AG04450 (cell line): Measurements from ENCODE around the gene RNF130. TPM values are rescaled to one million over a fixed set of nuclear protein-coding genes. Genes with fewer than 3 reads are reported as not detected.
A peak's percentile ranks its signal among the peaks of the same experiment; 100 is the strongest.

Source experiments
- CTCF ChIA-PET: fragments of 300-600, 350-600 bp; formaldehyde crosslinking; extraction: SDS; loops from one replicate; lab custom pipeline; 2022; ENCODE audit warnings: antibody characterized with exemption, inconsistent platforms; lab: Charles Lee
- POLR2A ChIA-PET: fragments of 350-600 bp; formaldehyde crosslinking; extraction: SDS; loops from one replicate; lab custom pipeline; 2021; ENCODE audit warnings: antibody characterized with exemption, inconsistent platforms; lab: Yijun Ruan, JAX
- DNase-seq: peaks from one replicate; pipeline ENCODE4 v3.0.0-alpha.2; 2011; ENCODE audit warnings: low read depth, low spot score
- H3K27ac ChIP-seq: one replicate; pipeline ENCODE4 v1.5.1; 2012; ENCODE audit warnings: low read depth, low read length, control low read depth
- H3K27me3 ChIP-seq: one replicate; pipeline ENCODE4 v1.6.0; 2012; ENCODE audit warnings: low read length; ENCODE audit not compliant: control insufficient read depth, insufficient read depth
- H3K4me3 ChIP-seq: 2 replicates; pipeline ENCODE4 v1.5.1; 2011; ENCODE audit warnings: mild to moderate bottlenecking, low read depth, low read length, control low read depth
- H3K9me3 ChIP-seq: 2 replicates; pipeline ENCODE4 v1.5.1; 2012; ENCODE audit warnings: low read length; ENCODE audit not compliant: control insufficient read depth, insufficient read depth
- CTCF ChIP-seq: IDR thresholded peaks from 2 replicates; pipeline ENCODE4 v1.5.1; 2011; ENCODE audit warnings: low read depth, low read length, control low read depth, inconsistent platforms
- polyA minus RNA-seq: library from RNA; depleted of rRNA, polyadenylated mRNA; stranded (reverse); fragments of >200 nt; gene quantifications from 2 replicates; pipeline ENCODE4 v1.2.3, GENCODE V29; 2011; rRNA and poly(A)+ RNA removed
- polyA plus RNA-seq: library from polyadenylated mRNA; depleted of rRNA; stranded (reverse); fragments of >200 nt; gene quantifications from 2 replicates; pipeline ENCODE4 v1.2.3, GENCODE V29; 2011; rRNA removed

The RNF130 gene, protein sequence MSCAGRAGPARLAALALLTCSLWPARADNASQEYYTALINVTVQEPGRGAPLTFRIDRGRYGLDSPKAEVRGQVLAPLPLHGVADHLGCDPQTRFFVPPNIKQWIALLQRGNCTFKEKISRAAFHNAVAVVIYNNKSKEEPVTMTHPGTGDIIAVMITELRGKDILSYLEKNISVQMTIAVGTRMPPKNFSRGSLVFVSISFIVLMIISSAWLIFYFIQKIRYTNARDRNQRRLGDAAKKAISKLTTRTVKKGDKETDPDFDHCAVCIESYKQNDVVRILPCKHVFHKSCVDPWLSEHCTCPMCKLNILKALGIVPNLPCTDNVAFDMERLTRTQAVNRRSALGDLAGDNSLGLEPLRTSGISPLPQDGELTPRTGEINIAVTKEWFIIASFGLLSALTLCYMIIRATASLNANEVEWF
- polyA plus RNA-seq (37.0 and 38.9 TPM in 2 replicates), polyA minus RNA-seq (15.1 and 15.7 TPM in 2 replicates)

GRCh38 chr5:180071531-180072255 is at the start of gene RNF130:
Gene RNF130 (minus strand): TSS chr5:180071759. CDS start chr5:180071702, 57 bp downstream.
- Histone ChIP-seq H3K27ac (peak within 1 kb of the TSS; percentile 84), H3K9me3 (peaks cover 14% of the 10 kb centered on the region), H3K4me3 (peak within 1 kb of the TSS; percentile 80), H3K27me3 (peaks cover 3% of the 10 kb centered on the region)
- TF ChIP-seq CTCF, result no peak
- POLR2A ChIA-PET, result no interaction called here
- peak; percentile 73 for DNase-seq
- CTCF ChIA-PET, result no interaction called here

- H3K27ac ChIP-seq, result no peak overlapping the region
- peaks cover 5% of the 10 kb centered on the region for H3K27me3 ChIP-seq
- no peak for DNase-seq
- H3K4me3 ChIP-seq, result no peak overlapping the region
- POLR2A ChIA-PET, result no interaction called here
- no peaks in the 10 kb centered on the region; the same call in 1 of the 2 replicates for H3K9me3 ChIP-seq
- CTCF ChIA-PET, result no interaction called here
- no peak for TF ChIP-seq CTCF
Measured at GRCh38 chr5:180120237-180121101, 48.9 kb upstream of the RNF130 start.

- ChIA-PET POLR2A (no interaction called here), CTCF (no interaction called here)
- Histone ChIP-seq H3K4me3 (no peak overlapping the region), H3K27me3 (peaks cover 3% of the 10 kb centered on the region), H3K9me3 (no peaks in the 10 kb centered on the region; the same call in 1 of the 2 replicates), H3K27ac (no peak overlapping the region)
- no peak for TF ChIP-seq CTCF
- DNase-seq, result no peak
Measured at GRCh38 chr5:180119903-180120236, 48.3 kb upstream of the RNF130 start.

GRCh38 chr5:180119031-180119902 is 47.7 kb upstream of the RNF130 start:
- H3K27me3 ChIP-seq, result peaks cover 3% of the 10 kb centered on the region
- no peak overlapping the region for H3K4me3 ChIP-seq
- no peak overlapping the region for H3K27ac ChIP-seq
- POLR2A ChIA-PET, result no interaction called here
- no peaks in the 10 kb centered on the region; the same call in 1 of the 2 replicates for H3K9me3 ChIP-seq
- CTCF ChIA-PET, result no interaction called here
- DNase-seq, result no peak
- no peak for TF ChIP-seq CTCF
